ENCODE data around the gene ATF1. TPM values are rescaled to one million over a fixed set of nuclear protein-coding genes. Genes with fewer than 3 reads are reported as not detected.
A peak's percentile ranks its signal among the peaks of the same experiment; 100 is the strongest.
"Not testable (repeated sequence)": the region's sequence is repeated elsewhere in the genome, so short reads cannot be mapped to it uniquely, and the experiment has no call there.

Gene ATF1
- total RNA-seq, 1 donor from 2014 or later: 25.3 TPM

- DNase-seq (ENCODE audit: low read depth): no peak
Measured at GRCh38 chr12:50859621-50860310, 95.9 kb downstream of the ATF1 start.

- peak; percentile 19 for DNase-seq (ENCODE audit: low read depth)
Measured at GRCh38 chr12:50862316-50862715, 98.4 kb downstream of the ATF1 start.

GRCh38 chr12:50865266-50865665 lies 101.4 kb downstream of the ATF1 start:
- no peak for DNase-seq (ENCODE audit: low read depth)

- DNase-seq (ENCODE audit: low read depth): not testable (repeated sequence)
Measured at GRCh38 chr12:50868881-50869280, 105.0 kb downstream of the ATF1 start.

Other genes starting within 250 kb of the ATF1 start
- gene TMPRSS12, start 78.8 kb downstream of the ATF1 start, total RNA-seq: not detected in 2 replicates
- gene HIGD1C, start 188.4 kb downstream of the ATF1 start, total RNA-seq: not detected in 2 replicates